Transverse colon (tissue), 4 donors: Measurements from ENCODE around the gene CKS1B. TPM values are rescaled to one million over a fixed set of nuclear protein-coding genes. Genes with fewer than 3 reads are reported as not detected.

ENCODE experiments used
- DNase-seq: peaks from one replicate; pipeline ENCODE4 v3.0.0-alpha.2; 2019
- H3K27ac ChIP-seq, 4 donors: fragments of 200-600 bp; sonication (generic); 2 replicates each; pipeline ENCODE4 v1.5.1; 2016 to 2018; ENCODE audit warnings: inconsistent platforms in 4 of 4
- H3K27me3 ChIP-seq: fragments of 200-600 bp; sonication (generic); 2 replicates; pipeline ENCODE4 v1.5.1; 2017; ENCODE audit warnings: inconsistent platforms
- H3K36me3 ChIP-seq, 4 donors: fragments of 200-600 bp; sonication (generic); 2 replicates each; pipeline ENCODE4 v1.5.1; 2017 to 2019; ENCODE audit warnings: inconsistent platforms in 4 of 4
- H3K4me1 ChIP-seq, 4 donors: fragments of 200-600 bp; sonication (generic); 2 replicates each; pipeline ENCODE4 v1.5.1; 2017 to 2020; ENCODE audit warnings: inconsistent platforms in 4 of 4
- H3K4me3 ChIP-seq, 4 donors: fragments of 200-600 bp; sonication (generic); 1 replicate in 1 of 4; 2 replicates in 3 of 4; pipeline versions ENCODE4 v1.5.1 to v1.6.1; 2017 to 2019; ENCODE audit warnings: inconsistent platforms in 4 of 4
- H3K9me3 ChIP-seq, 2 donors: fragments of 200-600 bp; sonication (generic); 2 replicates each; pipeline ENCODE4 v1.5.1; 2017 to 2019; ENCODE audit warnings: inconsistent platforms in 2 of 2
- CTCF ChIP-seq, 5 experiments: fragments of 200-600 bp in 3 of 5; fragments of 450-650 bp in 2 of 5; sonication (generic) in 3 of 5; IDR thresholded peaks; 1 replicate in 2 of 5; 2 replicates in 3 of 5; pipeline ENCODE4 v1.5.1; 2016 to 2017; ENCODE audit warnings: antibody characterized with exemption in 5 of 5, inconsistent platforms in 3 of 5, mild to moderate bottlenecking in 2 of 5, moderate library complexity in 1 of 5
- EP300 ChIP-seq: sonication (generic); formaldehyde crosslinking; IDR thresholded peaks from one replicate; pipeline ENCODE4 v1.6.1; 2017; ENCODE audit warnings: antibody characterized with exemption, low read depth
- POLR2A ChIP-seq: fragments of 450-650 bp; IDR thresholded peaks from one replicate; pipeline ENCODE4 v1.6.1; 2016; ENCODE audit warnings: antibody characterized with exemption, mild to moderate bottlenecking, moderate library complexity
- POLR2AphosphoS5 ChIP-seq, 3 donors: sonication (generic); formaldehyde crosslinking; IDR thresholded peaks; one replicate each; pipeline ENCODE4 v1.6.1; 2016; ENCODE audit warnings: antibody characterized with exemption in 3 of 3
- WGBS, 2 donors: methylation state at CpG; one replicate each; pipeline ENCODE4 v1.1.5; 2018; ENCODE audit warnings: low coverage in 1 of 2; 5-methylcytosine and 5-hydroxymethylcytosine counted together
- in situ Hi-C, 4 donors: fragments of 200-750 bp; cut with MboI; loops; one replicate each; pipeline versions ENCODE4 v1.15.0 to v1.15.1; 2017; ENCODE audit warnings: low sequenced_read_pairs in 3 of 4, low pct_ligation_motif_present in 1 of 4, low pct_unique_long_range_greater_than_20kb in 1 of 4
- intact Hi-C: fragments of 100-400 bp; cut with DNase I; formaldehyde crosslinking; loops from one replicate; pipeline ENCODE4 v1.15.1; 2023; ENCODE audit warnings: low total_unique reads
- total RNA-seq, 4 donors: library from RNA; depleted of rRNA; stranded (reverse); fragments of >200 nt; gene quantifications; one replicate each; pipeline ENCODE4 v1.1.0, GENCODE V29; 2016

CKS1B gene
- total RNA-seq, 4 donors from 2014 or later: 28.9 to 41.4 (median 35.2) TPM; not detected in 1

- H3K36me3 ChIP-seq: peaks cover 0 to 4% (median 0%) of the 10 kb centered on the region in 4 donors
- no peaks in the 10 kb centered on the region for H3K9me3 ChIP-seq
- H3K27ac ChIP-seq: peak overlapping the region; percentile 97 to 99 (median 99)
- DNase-seq: peak; percentile 74
- peaks cover 35 to 63% (median 54%) of the 10 kb centered on the region in 4 donors for H3K4me1 ChIP-seq
- in situ Hi-C loops: loop anchor here in 3 of 4 donors (25.0 kb wide), 1 partner anchor 90 kb away; the partner anchor contains the start of genes ADAM15 (in 3 of the 3) and EFNA4 (in 3 of the 3)
- peak overlapping the region in 3 of 4 donors; percentile 61 to 70 (median 65) for H3K4me3 ChIP-seq
- WGBS, 2 donors: 7 to 24% methylated on average over 15 to 18 of the region's 18 CpGs
- intact Hi-C loops: no loop called here
- H3K27me3 ChIP-seq: no peaks in the 10 kb centered on the region
- TF ChIP-seq CTCF (IDR thresholded peaks at IDR 0.05): no peak
- peak in 1 of 3 donors; percentile 57 for TF ChIP-seq POLR2AphosphoS5 (IDR thresholded peaks at IDR 0.05)
- peak; percentile 30 for TF ChIP-seq POLR2A
- no peak for TF ChIP-seq EP300
Measured at GRCh38 chr1:154972517-154973343, 1.8 kb upstream of the CKS1B start.

- Histone ChIP-seq H3K27ac (peak overlapping the region; percentile 97 to 99 (median 99)), H3K4me3 (peak overlapping the region; percentile 61 to 72 (median 68)), H3K36me3 (peaks cover 0 to 6% (median 0%) of the 10 kb centered on the region in 4 donors), H3K9me3 (no peaks in the 10 kb centered on the region), H3K27me3 (no peaks in the 10 kb centered on the region), H3K4me1 (peaks cover 35 to 63% (median 54%) of the 10 kb centered on the region in 4 donors)
- WGBS, 2 donors: 5 to 10% methylated on average over 22 to 37 of the region's 37 CpGs
- intact Hi-C loops (no loop called here), in situ Hi-C loops (loop anchor here in 3 of 4 donors (25.0 kb wide), 1 partner anchor 89 kb away; the partner anchor contains the start of genes ADAM15 (in 3 of the 3) and EFNA4 (in 3 of the 3))
- TF ChIP-seq POLR2A (peak; percentile 83), EP300 (peak; percentile 6), POLR2AphosphoS5 (IDR thresholded peaks at IDR 0.05) (peak; percentile 91 to 96 (median 92)), CTCF (IDR thresholded peaks at IDR 0.05) (peak in 2 of 5 experiments; percentile 17 to 37)
- peak; percentile 99 for DNase-seq
Measured at GRCh38 chr1:154973344-154974101, 958 bp upstream of the CKS1B start.

GRCh38 chr1:154974808-154975408 lies 427 bp downstream of the CKS1B start:
- H3K9me3 ChIP-seq: no peaks in the 10 kb centered on the region
- DNase-seq: peak; percentile 96
- TF ChIP-seq POLR2AphosphoS5 (IDR thresholded peaks at IDR 0.05) (peak; percentile 77 to 83 (median 79)), CTCF (IDR thresholded peaks at IDR 0.05) (peak in 1 of 5 experiments; percentile 2), EP300 (no peak), POLR2A (peak; percentile 61)
- peak overlapping the region; percentile 97 to 99 (median 99) for H3K27ac ChIP-seq
- in situ Hi-C loops: loop anchor here in 3 of 4 donors (25.0 kb wide), 1 partner anchor 87 kb away; the partner anchor contains the start of genes ADAM15 (in 3 of the 3) and EFNA4 (in 3 of the 3)
- intact Hi-C loops: no loop called here
- H3K27me3 ChIP-seq: no peaks in the 10 kb centered on the region
- H3K4me1 ChIP-seq: peaks cover 28 to 52% (median 43%) of the 10 kb centered on the region in 4 donors
- H3K36me3 ChIP-seq: peaks cover 0 to 6% (median 0%) of the 10 kb centered on the region in 4 donors
- 1% methylated on average over 19 to 30 of the region's 30 CpGs for WGBS, 2 donors
- H3K4me3 ChIP-seq: peak overlapping the region; percentile 42 to 70 (median 58)
